HEK293 (cell line): ENCODE measurements around the gene DMAC2L.

Experiments
- CTCF ChIA-PET: fragments of 350-600 bp; formaldehyde crosslinking; extraction: SDS; loops from one replicate; lab custom pipeline; 2021; ENCODE audit warnings: antibody characterized with exemption; lab: Yijun Ruan, JAX
- POLR2A ChIA-PET: fragments of 300-600 bp; formaldehyde crosslinking; extraction: SDS; loops from one replicate; lab custom pipeline; 2020; ENCODE audit warnings: antibody characterized with exemption, inconsistent platforms; lab: Yijun Ruan, JAX
- H3K27ac ChIP-seq: fragments of 200-500 bp; sonication (Bioruptor generic); 2 replicates; pipeline ENCODE4 v1.5.1; 2014; ENCODE audit warnings: low read depth, low read length, control low read depth, inconsistent platforms; ENCODE audit errors: extremely low read depth
- H3K36me3 ChIP-seq, 2 experiments: fragments of 200-500 bp in 1 of 2; sonication (Bioruptor generic) in 1 of 2; 1 replicate in 1 of 2; 2 replicates in 1 of 2; pipeline ENCODE4 v1.5.1; 2014 to 2017; ENCODE audit warnings: inconsistent platforms in 2 of 2, low read length in 2 of 2; ENCODE audit not compliant: control insufficient read depth in 2 of 2, insufficient read depth in 1 of 2
- H3K4me1 ChIP-seq: fragments of 200-500 bp; sonication (Bioruptor generic); 2 replicates; pipeline ENCODE4 v1.5.1; 2014; ENCODE audit warnings: mild to moderate bottlenecking, low read length, inconsistent platforms; ENCODE audit not compliant: control insufficient read depth, insufficient read depth
- H3K4me3 ChIP-seq: 2 replicates; pipeline ENCODE4 v1.5.1; 2011; ENCODE audit warnings: low read depth, mild to moderate bottlenecking, control low read depth, low read length, moderate library complexity
- H3K9me3 ChIP-seq: fragments of 200-500 bp; sonication (Bioruptor generic); 2 replicates; pipeline ENCODE4 v1.5.1; 2014; ENCODE audit warnings: low read depth, low read length, inconsistent platforms; ENCODE audit not compliant: control insufficient read depth, insufficient read depth
- FEZF1 ChIP-seq: fragments of 450-650 bp; formaldehyde crosslinking; IDR thresholded peaks from 2 replicates; pipeline ENCODE4 v1.5.1; 2016; ENCODE audit warnings: missing biosample characterization, missing genetic modification characterization
- KLF9 ChIP-seq: fragments of 450-650 bp; formaldehyde crosslinking; IDR thresholded peaks from 2 replicates; pipeline ENCODE4 v1.5.1; 2016; ENCODE audit warnings: missing biosample characterization, missing genetic modification characterization, low read depth
- OSR2 ChIP-seq: fragments of 450-650 bp; formaldehyde crosslinking; IDR thresholded peaks from 2 replicates; pipeline ENCODE4 v1.5.1; 2016; ENCODE audit warnings: missing biosample characterization, missing genetic modification characterization
- ZFHX2 ChIP-seq: fragments of 450-650 bp; formaldehyde crosslinking; conservative IDR thresholded peaks from 2 replicates; pipeline ENCODE4 v1.5.1; 2016; ENCODE audit warnings: missing biosample characterization, missing genetic modification characterization
- ZNF174 ChIP-seq: fragments of 450-650 bp; formaldehyde crosslinking; IDR thresholded peaks from 2 replicates; pipeline ENCODE4 v1.5.0; 2017; ENCODE audit warnings: missing biosample characterization, mild to moderate bottlenecking, missing genetic modification characterization
- ZNF211 ChIP-seq: fragments of 450-650 bp; formaldehyde crosslinking; IDR thresholded peaks from 2 replicates; pipeline ENCODE4 v1.5.1; 2016; ENCODE audit warnings: low read depth, missing biosample characterization, missing genetic modification characterization
- ZNF214 ChIP-seq: fragments of 450-650 bp; formaldehyde crosslinking; IDR thresholded peaks from 2 replicates; pipeline ENCODE4 v1.5.1; 2017; ENCODE audit warnings: missing biosample characterization, mild to moderate bottlenecking, missing genetic modification characterization, borderline replicate concordance
- ZNF302 ChIP-seq: fragments of 450-650 bp; formaldehyde crosslinking; IDR thresholded peaks from 2 replicates; pipeline ENCODE4 v1.5.1; 2016; ENCODE audit warnings: missing biosample characterization, missing genetic modification characterization, low read depth
- ZNF391 ChIP-seq: fragments of 450-650 bp; formaldehyde crosslinking; IDR thresholded peaks from 2 replicates; pipeline ENCODE4 v1.5.1; 2016; ENCODE audit warnings: low read depth, missing biosample characterization, missing genetic modification characterization, borderline replicate concordance
- ZNF521 ChIP-seq: fragments of 450-650 bp; formaldehyde crosslinking; IDR thresholded peaks from 2 replicates; pipeline ENCODE4 v1.5.1; 2017; ENCODE audit warnings: missing biosample characterization, mild to moderate bottlenecking, missing genetic modification characterization
- TF ChIP-seq, protein P1 (sequence below): sonication (generic); formaldehyde crosslinking; IDR thresholded peaks from 2 replicates; pipeline ENCODE4 v1.8.1; 2022; ENCODE audit warnings: mild to moderate bottlenecking, moderate library complexity, missing genetic modification reagents
- TF ChIP-seq, protein P2 (sequence below): fragments of 450-650 bp; formaldehyde crosslinking; optimal IDR thresholded peaks from 2 replicates; pipeline ENCODE3; 2016; ENCODE audit warnings: missing biosample characterization, mild to moderate bottlenecking, missing genetic modification characterization
- TF ChIP-seq, protein P3 (sequence below): IDR thresholded peaks from 2 replicates; pipeline ENCODE4 v1.6.1; 2011; ENCODE audit warnings: mild to moderate bottlenecking, low read depth, low read length, borderline replicate concordance

The DMAC2L gene

DNA sequence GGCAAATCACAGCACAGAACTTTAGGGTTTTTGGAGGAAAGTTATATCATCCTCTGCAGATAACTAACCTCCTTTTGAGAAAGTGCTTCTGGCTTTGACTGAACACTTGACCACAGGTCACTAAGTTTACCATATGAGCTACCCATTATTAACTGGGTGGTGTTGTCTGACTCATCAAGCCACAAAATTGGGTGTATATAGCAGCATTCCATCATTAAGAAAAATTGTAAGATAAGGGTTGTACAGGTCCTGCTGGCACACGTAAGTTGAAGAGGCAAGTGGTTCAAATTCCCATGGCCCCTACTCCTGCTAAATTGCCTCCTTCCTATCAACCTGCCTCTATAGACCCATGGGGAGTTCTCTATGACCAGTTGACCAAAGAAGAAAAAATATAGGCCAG lies 39.6 kb upstream of the DMAC2L start:
- no peaks in the 10 kb centered on the region for H3K9me3 ChIP-seq
- H3K27ac ChIP-seq, result no peak overlapping the region
- no peaks in the 10 kb centered on the region for H3K4me1 ChIP-seq
- TF ChIP-seq ZNF521 (tag by site-specific recombination), result no peak
- ChIA-PET CTCF (no interaction called here), POLR2A (no interaction called here)
- H3K36me3 ChIP-seq, result peaks cover 6 to 19% of the 10 kb centered on the region in 2 experiments; a peak in 2 of 3 replicates
- no peak overlapping the region for H3K4me3 ChIP-seq

DNA sequence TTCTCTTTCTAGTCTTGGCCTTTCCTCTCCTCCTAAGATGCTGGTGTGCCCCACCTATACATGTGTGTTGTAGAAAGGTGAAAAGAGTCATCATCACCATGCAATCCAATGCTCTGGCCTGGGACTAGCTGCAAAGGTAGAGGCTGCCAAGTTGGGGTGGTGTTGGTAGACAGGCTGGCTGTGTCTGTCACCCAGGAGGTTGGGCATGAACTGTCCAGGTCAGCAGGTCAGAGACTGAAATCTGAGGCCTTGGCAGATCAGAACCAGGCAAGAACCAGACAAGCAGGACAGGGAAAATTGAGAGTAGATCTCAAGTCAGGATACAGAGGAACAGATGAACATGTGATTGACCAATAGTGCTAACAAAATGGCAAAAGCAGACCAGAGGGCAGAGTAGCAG lies 26.3 kb upstream of the DMAC2L start:
- peaks cover 9 to 15% of the 10 kb centered on the region in 2 experiments; a peak in 2 of 3 replicates for H3K36me3 ChIP-seq
- no peak for TF ChIP-seq FEZF1
- TF ChIP-seq, protein P1, sequence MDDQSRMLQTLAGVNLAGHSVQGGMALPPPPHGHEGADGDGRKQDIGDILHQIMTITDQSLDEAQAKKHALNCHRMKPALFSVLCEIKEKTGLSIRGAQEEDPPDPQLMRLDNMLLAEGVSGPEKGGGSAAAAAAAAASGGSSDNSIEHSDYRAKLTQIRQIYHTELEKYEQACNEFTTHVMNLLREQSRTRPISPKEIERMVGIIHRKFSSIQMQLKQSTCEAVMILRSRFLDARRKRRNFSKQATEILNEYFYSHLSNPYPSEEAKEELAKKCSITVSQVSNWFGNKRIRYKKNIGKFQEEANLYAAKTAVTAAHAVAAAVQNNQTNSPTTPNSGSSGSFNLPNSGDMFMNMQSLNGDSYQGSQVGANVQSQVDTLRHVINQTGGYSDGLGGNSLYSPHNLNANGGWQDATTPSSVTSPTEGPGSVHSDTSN (CRISPR knock-in tag), result no peak
- TF ChIP-seq, protein P2, sequence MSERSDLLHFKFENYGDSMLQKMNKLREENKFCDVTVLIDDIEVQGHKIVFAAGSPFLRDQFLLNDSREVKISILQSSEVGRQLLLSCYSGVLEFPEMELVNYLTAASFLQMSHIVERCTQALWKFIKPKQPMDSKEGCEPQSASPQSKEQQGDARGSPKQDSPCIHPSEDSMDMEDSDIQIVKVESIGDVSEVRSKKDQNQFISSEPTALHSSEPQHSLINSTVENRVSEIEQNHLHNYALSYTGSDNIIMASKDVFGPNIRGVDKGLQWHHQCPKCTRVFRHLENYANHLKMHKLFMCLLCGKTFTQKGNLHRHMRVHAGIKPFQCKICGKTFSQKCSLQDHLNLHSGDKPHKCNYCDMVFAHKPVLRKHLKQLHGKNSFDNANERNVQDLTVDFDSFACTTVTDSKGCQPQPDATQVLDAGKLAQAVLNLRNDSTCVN (tag by site-specific recombination), result no peak
- TF ChIP-seq OSR2 (tag by site-specific recombination), result no peak
- no peak for TF ChIP-seq ZNF214
- TF ChIP-seq, all 188 proteins: peak for 0
- H3K4me1 ChIP-seq, result no peaks in the 10 kb centered on the region
- CTCF ChIA-PET, result no interaction called here
- H3K9me3 ChIP-seq, result no peaks in the 10 kb centered on the region
- H3K27ac ChIP-seq, result no peak overlapping the region
- no peak overlapping the region for H3K4me3 ChIP-seq
- POLR2A ChIA-PET, result no interaction called here

DNA sequence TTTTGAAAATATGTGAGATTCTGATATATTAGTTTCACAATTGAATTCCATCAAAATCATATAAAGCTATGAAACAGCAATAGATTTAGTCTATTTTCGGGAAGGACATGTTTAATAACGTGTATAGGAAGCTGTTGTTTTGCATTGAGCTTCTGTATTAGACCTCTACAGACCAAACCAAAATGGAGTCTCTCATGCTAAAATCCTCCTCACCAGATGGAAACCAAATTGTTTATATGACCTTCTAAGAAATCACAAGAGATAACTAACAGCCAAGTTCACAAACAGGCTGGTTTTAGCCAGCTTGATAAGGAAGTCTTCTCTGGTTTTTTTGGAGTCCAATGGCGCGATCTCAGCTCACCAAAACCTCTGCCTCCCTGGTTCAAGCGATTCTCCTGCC lies 24.0 kb upstream of the DMAC2L start:
- H3K4me1 ChIP-seq, result no peaks in the 10 kb centered on the region
- H3K4me3 ChIP-seq, result no peak overlapping the region
- ChIA-PET CTCF (no interaction called here), POLR2A (no interaction called here)
- H3K36me3 ChIP-seq, result peaks cover 15 to 18% of the 10 kb centered on the region in 2 experiments
- no peak for TF ChIP-seq ZNF174 (tag by site-specific recombination)
- TF ChIP-seq ZNF302 (tag by site-specific recombination), result no peak
- H3K27ac ChIP-seq, result no peak overlapping the region
- H3K9me3 ChIP-seq, result no peaks in the 10 kb centered on the region

DNA sequence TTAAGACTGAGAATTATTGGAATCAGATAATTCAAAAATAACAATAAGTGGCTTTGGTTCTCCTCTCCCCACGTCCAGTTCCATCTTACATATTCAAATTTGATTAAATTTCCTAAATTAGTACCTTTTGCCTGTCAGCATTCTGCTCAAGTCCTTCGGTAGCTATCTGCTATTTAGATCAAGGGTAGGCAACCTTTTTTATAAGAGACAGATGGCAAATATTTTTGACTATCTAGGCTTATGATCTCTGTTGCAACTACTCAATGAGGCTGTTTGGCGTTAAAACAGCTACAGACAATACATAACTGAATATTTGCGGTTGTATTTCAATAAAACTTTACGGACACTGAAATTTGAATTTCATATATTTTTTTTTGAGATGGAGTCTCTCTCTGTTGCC lies 21.8 kb upstream of the DMAC2L start:
- Histone ChIP-seq H3K4me3 (no peak overlapping the region), H3K36me3 (peaks cover 20 to 21% of the 10 kb centered on the region in 2 experiments), H3K4me1 (no peaks in the 10 kb centered on the region), H3K9me3 (no peaks in the 10 kb centered on the region), H3K27ac (no peak overlapping the region)
- CTCF ChIA-PET, result interaction anchor here (0.7 kb wide), 1 partner anchor 14 kb away, joined by 4 read pairs; no protein-coding TSS in a partner anchor
- POLR2A ChIA-PET, result no interaction called here
- TF ChIP-seq, protein P3, sequence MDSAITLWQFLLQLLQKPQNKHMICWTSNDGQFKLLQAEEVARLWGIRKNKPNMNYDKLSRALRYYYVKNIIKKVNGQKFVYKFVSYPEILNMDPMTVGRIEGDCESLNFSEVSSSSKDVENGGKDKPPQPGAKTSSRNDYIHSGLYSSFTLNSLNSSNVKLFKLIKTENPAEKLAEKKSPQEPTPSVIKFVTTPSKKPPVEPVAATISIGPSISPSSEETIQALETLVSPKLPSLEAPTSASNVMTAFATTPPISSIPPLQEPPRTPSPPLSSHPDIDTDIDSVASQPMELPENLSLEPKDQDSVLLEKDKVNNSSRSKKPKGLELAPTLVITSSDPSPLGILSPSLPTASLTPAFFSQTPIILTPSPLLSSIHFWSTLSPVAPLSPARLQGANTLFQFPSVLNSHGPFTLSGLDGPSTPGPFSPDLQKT, result no peak
- TF ChIP-seq KLF9 (tag by site-specific recombination) (no peak), ZFHX2 (no peak)

DNA sequence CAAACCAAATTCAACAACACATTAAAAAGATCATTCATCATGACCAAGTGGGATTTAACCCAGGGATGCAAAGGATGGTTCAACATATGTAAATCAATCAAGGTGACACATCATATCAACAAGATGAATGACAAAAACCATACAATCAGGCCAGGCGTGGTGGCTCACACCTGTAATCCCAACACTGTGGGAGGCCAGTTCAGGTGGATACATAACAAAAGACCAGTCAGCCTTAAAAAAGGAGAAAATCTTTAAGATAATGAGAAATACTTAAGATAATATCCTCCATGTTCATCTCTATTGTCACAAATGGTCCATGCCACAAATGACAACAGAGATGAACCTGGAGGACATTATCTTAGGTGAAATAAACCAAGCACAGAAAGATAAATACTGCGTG lies 12.5 kb upstream of the DMAC2L start:
- no peak for TF ChIP-seq ZNF391 (tag by site-specific recombination)
- TF ChIP-seq ZNF211 (tag by site-specific recombination), result no peak
- Histone ChIP-seq H3K4me1 (no peaks in the 10 kb centered on the region), H3K36me3 (peaks cover 24 to 30% of the 10 kb centered on the region in 2 experiments), H3K9me3 (no peaks in the 10 kb centered on the region), H3K27ac (no peak overlapping the region), H3K4me3 (no peak overlapping the region)
- POLR2A ChIA-PET, result no interaction called here
- CTCF ChIA-PET, result no interaction called here
